ENCODE measurements around the gene ENO3. TPM values are rescaled to one million over a fixed set of nuclear protein-coding genes. Genes with fewer than 3 reads are reported as not detected.

The ENO3 gene
- polyA plus RNA-seq, 3 donors = 0.36 to 14.2 (median 0.60) TPM

- no peak overlapping the region for H3K9ac ChIP-seq (ENCODE audit: insufficient read depth, low read length, poor library complexity, severe bottlenecking)
- Mint-ChIP-seq H3K27ac (peak overlapping the region in 4 of 7 donors; percentile 61 to 98 (median 94)), H3K4me1 (peaks cover 22% of the 10 kb centered on the region), H3K27me3 (ENCODE audit: low read depth in 3 of 3) (peaks cover 2 to 8% (median 3%) of the 10 kb centered on the region in 3 donors), H3K9me3 (no peaks in the 10 kb centered on the region), H3K4me3 (no peak overlapping the region), H3K36me3 (peaks cover 4 to 10% of the 10 kb centered on the region in 2 donors)
- peaks cover 19% of the 10 kb centered on the region for H4K20me1 ChIP-seq (ENCODE audit: insufficient read depth, low read length)
- no peaks in the 10 kb centered on the region for H3K9me3 ChIP-seq (replicated peaks in 1 of 2; ENCODE audit: control insufficient read depth in 1 of 2, insufficient read depth in 1 of 2, low read length in 2 of 2)
- peaks cover 18 to 35% of the 10 kb centered on the region in 2 donors for H3K4me1 ChIP-seq (ENCODE audit: control insufficient read depth in 1 of 2, insufficient read depth in 2 of 2, low read length in 2 of 2)
- intact Hi-C loops (cut with micrococcal nuclease) = loop anchor here in 1 of 2 donors (5.0 kb wide), 1 partner anchor 36 kb away; the partner anchor contains the start of gene CAMTA2
- H3K27me3 ChIP-seq (ENCODE audit: control insufficient read depth in 2 of 2, insufficient read depth in 2 of 2, low read length in 2 of 2) = no peaks in the 10 kb centered on the region
- H3K79me2 ChIP-seq (ENCODE audit: insufficient read depth, low read length) = peaks cover 27% of the 10 kb centered on the region
- no peak overlapping the region for H3K4me2 ChIP-seq (replicated peaks; ENCODE audit: extremely low read depth, low read length, poor library complexity, severe bottlenecking)
- H3K27ac ChIP-seq (ENCODE audit: low read depth in 1 of 2, low read length in 2 of 2) = no peak overlapping the region
- WGBS (ENCODE audit: insufficient coverage) = 92% methylated on average over 2 of the region's 3 CpGs
- TF ChIP-seq CTCF (IDR thresholded peaks at IDR 0.05) = no peak
- H2AFZ ChIP-seq (ENCODE audit: insufficient read depth, low read depth, low read length, poor library complexity, severe bottlenecking) = no peak overlapping the region
- DNase-seq = no peak
- H3K4me3 ChIP-seq (replicated peaks in 1 of 3; ENCODE audit: low read depth in 2 of 3, low read length in 3 of 3) = no peak overlapping the region
- peaks cover 4% of the 10 kb centered on the region in 2 donors for H3K36me3 ChIP-seq (replicated peaks in 1 of 2; ENCODE audit: control insufficient read depth in 1 of 2, insufficient read depth in 2 of 2, low read length in 2 of 2)
These were observed 567 bp downstream of the ENO3 start for GRCh38 chr17:4951486-4951885.

- Mint-ChIP-seq H3K4me3 (no peak overlapping the region), H3K9me3 (no peaks in the 10 kb centered on the region), H3K27me3 (ENCODE audit: low read depth in 3 of 3) (peaks cover 2 to 3% (median 3%) of the 10 kb centered on the region in 3 donors), H3K4me1 (peaks cover 19% of the 10 kb centered on the region), H3K36me3 (peaks cover 5 to 13% of the 10 kb centered on the region in 2 donors), H3K27ac (no peak overlapping the region)
- Histone ChIP-seq H3K27me3 (ENCODE audit: control insufficient read depth in 2 of 2, insufficient read depth in 2 of 2, low read length in 2 of 2) (no peaks in the 10 kb centered on the region), H3K4me3 (replicated peaks in 1 of 3; ENCODE audit: low read depth in 2 of 3, low read length in 3 of 3) (no peak overlapping the region), H3K79me2 (ENCODE audit: insufficient read depth, low read length) (peaks cover 8% of the 10 kb centered on the region), H3K27ac (ENCODE audit: low read depth in 1 of 2, low read length in 2 of 2) (no peak overlapping the region), H3K9me3 (replicated peaks in 1 of 2; ENCODE audit: control insufficient read depth in 1 of 2, insufficient read depth in 1 of 2, low read length in 2 of 2) (no peaks in the 10 kb centered on the region), H2AFZ (ENCODE audit: insufficient read depth, low read depth, low read length, poor library complexity, severe bottlenecking) (no peak overlapping the region), H3K4me1 (ENCODE audit: control insufficient read depth in 1 of 2, insufficient read depth in 2 of 2, low read length in 2 of 2) (peaks cover 15 to 28% of the 10 kb centered on the region in 2 donors), H4K20me1 (ENCODE audit: insufficient read depth, low read length) (no peaks in the 10 kb centered on the region), H3K9ac (ENCODE audit: insufficient read depth, low read length, poor library complexity, severe bottlenecking) (no peak overlapping the region), H3K4me2 (replicated peaks; ENCODE audit: extremely low read depth, low read length, poor library complexity, severe bottlenecking) (no peak overlapping the region), H3K36me3 (replicated peaks in 1 of 2; ENCODE audit: control insufficient read depth in 1 of 2, insufficient read depth in 2 of 2, low read length in 2 of 2) (no peaks in the 10 kb centered on the region)
- TF ChIP-seq CTCF (IDR thresholded peaks at IDR 0.05) = no peak
- 90% methylated on average over 9 of the region's 14 CpGs for WGBS (ENCODE audit: insufficient coverage)
- DNase-seq = no peak
- intact Hi-C loops (cut with micrococcal nuclease) = loop anchor here in 1 of 2 donors (5.0 kb wide), 1 partner anchor 34 kb away; the partner anchor contains the start of gene CAMTA2
These were observed 2.6 kb downstream of the ENO3 start for GRCh38 chr17:4953451-4953961.

Measured in CD14-positive monocyte (primary cell).